Measurements from ENCODE around the gene OTOP3. TPM values are rescaled to one million over a fixed set of nuclear protein-coding genes. Genes with fewer than 3 reads are reported as not detected.

Gene OTOP3
- total and polyA plus RNA-seq, 2 donors (not counting 3 experiments of a cell fraction or from before 2014, with no cell fraction given) = not detected

DNA sequence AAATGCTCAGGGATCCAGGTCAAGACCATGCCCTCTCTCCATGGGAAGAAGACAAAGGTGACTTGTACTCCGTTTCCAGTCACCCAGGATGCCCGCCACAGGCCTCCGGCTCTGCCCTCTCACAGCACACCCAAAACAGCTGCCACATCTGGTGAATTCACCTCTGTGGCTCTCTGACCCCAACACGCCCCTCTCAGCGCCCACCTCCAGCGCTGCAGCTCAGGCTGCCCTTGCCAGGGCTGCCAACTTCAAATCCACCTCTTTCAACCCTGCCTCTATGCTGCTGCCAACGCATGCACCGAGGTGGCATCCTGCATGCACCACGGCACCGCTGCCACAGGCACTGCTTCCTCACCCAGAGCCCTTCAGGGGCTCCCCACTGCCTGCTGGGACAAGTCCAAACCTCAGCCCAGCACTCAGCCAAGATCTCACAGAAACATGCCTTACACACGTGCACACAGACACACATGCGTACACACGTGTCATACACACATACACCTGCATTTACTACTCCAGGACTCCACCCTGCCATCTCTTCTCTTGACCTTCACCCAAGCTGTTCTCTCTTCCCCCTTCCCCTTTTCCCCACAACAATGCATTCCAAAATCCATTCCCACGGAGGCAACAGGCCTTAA, 29.4 kb downstream of the OTOP3 start:
- Histone ChIP-seq H4K20me1 (replicated peaks; ENCODE audit: control insufficient read depth, extremely low read depth, insufficient read depth, low read length) (no peaks in the 10 kb centered on the region), H3K27me3 (ENCODE audit: control insufficient read depth in 2 of 2, insufficient read depth in 2 of 2, low read length in 2 of 2) (no peaks in the 10 kb centered on the region), H3K9me1 (replicated peaks; ENCODE audit: control insufficient read depth, extremely low read depth, insufficient read depth, low read length) (no peaks in the 10 kb centered on the region), H3K9ac (replicated peaks; ENCODE audit: extremely low read depth, insufficient read depth, low read length) (no peak overlapping the region), H3K4me3 (replicated peaks in 1 of 3; ENCODE audit: insufficient read depth in 1 of 3, low read depth in 1 of 3, low read length in 3 of 3) (no peak overlapping the region), H3K4me2 (ENCODE audit: insufficient read depth, low read length) (no peak overlapping the region), H3K27ac (ENCODE audit: insufficient read depth, low read depth, low read length) (no peak overlapping the region), H3K9me3 (replicated peaks; ENCODE audit: control insufficient read depth, insufficient read depth, low read length) (no peaks in the 10 kb centered on the region), H3K79me2 (ENCODE audit: control insufficient read depth, insufficient read depth, low read length) (no peaks in the 10 kb centered on the region), H3K36me3 (ENCODE audit: control insufficient read depth in 2 of 2, extremely low read depth in 1 of 2, insufficient read depth in 2 of 2, low read length in 2 of 2) (no peaks in the 10 kb centered on the region), H2AFZ (ENCODE audit: low read depth, low read length) (no peak overlapping the region), H3K4me1 (ENCODE audit: control insufficient read depth, extremely low read depth, insufficient read depth, low read length) (peaks cover under 1% of the 10 kb centered on the region)
- no TSS peak for BruUV-seq (replicated peaks)
- ChIA-PET POLR2A (no interaction called here), CTCF (interaction anchor here (1.3 kb wide), 1 partner anchor 236 kb away, joined by 3 read pairs; no protein-coding TSS in a partner anchor)
- TF ChIP-seq POLR2AphosphoS5 (IDR thresholded peaks at IDR 0.05; ENCODE audit: insufficient read depth, low read depth, low read length) = no peak
- TF ChIP-seq GATA2 (IDR thresholded peaks at IDR 0.05; ENCODE audit: insufficient read depth, insufficient read length, low read depth, low read length) = no peak
- TF ChIP-seq, protein P1, sequence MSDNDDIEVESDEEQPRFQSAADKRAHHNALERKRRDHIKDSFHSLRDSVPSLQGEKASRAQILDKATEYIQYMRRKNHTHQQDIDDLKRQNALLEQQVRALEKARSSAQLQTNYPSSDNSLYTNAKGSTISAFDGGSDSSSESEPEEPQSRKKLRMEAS (IDR thresholded peaks at IDR 0.05; ENCODE audit: insufficient read depth, insufficient read length) = no peak
- TF ChIP-seq FOS (IDR thresholded peaks at IDR 0.05; ENCODE audit: borderline replicate concordance, insufficient read depth, low read length) = no peak
- TF ChIP-seq POLR2A (IDR thresholded peaks at IDR 0.05; ENCODE audit: low read depth, low read length) = no peak
- TF ChIP-seq JUN (IDR thresholded peaks at IDR 0.05; ENCODE audit: borderline replicate concordance, insufficient read depth, insufficient read length, low read depth) = no peak
- no peak for TF ChIP-seq EZH2 (IDR thresholded peaks at IDR 0.05; ENCODE audit: borderline replicate concordance, low read depth, low read length, severe bottlenecking)
- TF ChIP-seq, protein P2, sequence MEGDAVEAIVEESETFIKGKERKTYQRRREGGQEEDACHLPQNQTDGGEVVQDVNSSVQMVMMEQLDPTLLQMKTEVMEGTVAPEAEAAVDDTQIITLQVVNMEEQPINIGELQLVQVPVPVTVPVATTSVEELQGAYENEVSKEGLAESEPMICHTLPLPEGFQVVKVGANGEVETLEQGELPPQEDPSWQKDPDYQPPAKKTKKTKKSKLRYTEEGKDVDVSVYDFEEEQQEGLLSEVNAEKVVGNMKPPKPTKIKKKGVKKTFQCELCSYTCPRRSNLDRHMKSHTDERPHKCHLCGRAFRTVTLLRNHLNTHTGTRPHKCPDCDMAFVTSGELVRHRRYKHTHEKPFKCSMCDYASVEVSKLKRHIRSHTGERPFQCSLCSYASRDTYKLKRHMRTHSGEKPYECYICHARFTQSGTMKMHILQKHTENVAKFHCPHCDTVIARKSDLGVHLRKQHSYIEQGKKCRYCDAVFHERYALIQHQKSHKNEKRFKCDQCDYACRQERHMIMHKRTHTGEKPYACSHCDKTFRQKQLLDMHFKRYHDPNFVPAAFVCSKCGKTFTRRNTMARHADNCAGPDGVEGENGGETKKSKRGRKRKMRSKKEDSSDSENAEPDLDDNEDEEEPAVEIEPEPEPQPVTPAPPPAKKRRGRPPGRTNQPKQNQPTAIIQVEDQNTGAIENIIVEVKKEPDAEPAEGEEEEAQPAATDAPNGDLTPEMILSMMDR (IDR thresholded peaks at IDR 0.05; ENCODE audit: extremely low read depth in 1 of 2, insufficient read depth in 1 of 2, low read depth in 1 of 2, low read length in 2 of 2) = no peak
- TF ChIP-seq MYC (IDR thresholded peaks at IDR 0.05; ENCODE audit: low read depth, low read length) = no peak
- dilution Hi-C loops (cut with MboI; ENCODE audit: extremely low pct_ligation_motif_present, low sequenced_read_pairs) (no loop called here), intact Hi-C loops (cut with micrococcal nuclease) (no loop called here)
- DNase-seq (ENCODE audit: low read depth, low spot score) = no peak
- no peak for FAIRE-seq

All from endothelial cell of umbilical vein (primary cell).